WI38 (cell line): Measurements from ENCODE around the gene NLRP9.

Experiments
- H3K4me3 ChIP-seq: 2 replicates; pipeline ENCODE4 v1.5.1; 2011; ENCODE audit warnings: low read depth, mild to moderate bottlenecking, control low read depth, low read length
- CTCF ChIP-seq: IDR thresholded peaks from 2 replicates; pipeline ENCODE4 v1.5.1; 2012; ENCODE audit warnings: low read depth, mild to moderate bottlenecking, control low read depth, low read length

NLRP9 gene

GRCh38 chr19:55673889-55674288 lies 64.3 kb downstream of the NLRP9 start:
- no peak for TF ChIP-seq CTCF
- no peak overlapping the region for H3K4me3 ChIP-seq

DNA sequence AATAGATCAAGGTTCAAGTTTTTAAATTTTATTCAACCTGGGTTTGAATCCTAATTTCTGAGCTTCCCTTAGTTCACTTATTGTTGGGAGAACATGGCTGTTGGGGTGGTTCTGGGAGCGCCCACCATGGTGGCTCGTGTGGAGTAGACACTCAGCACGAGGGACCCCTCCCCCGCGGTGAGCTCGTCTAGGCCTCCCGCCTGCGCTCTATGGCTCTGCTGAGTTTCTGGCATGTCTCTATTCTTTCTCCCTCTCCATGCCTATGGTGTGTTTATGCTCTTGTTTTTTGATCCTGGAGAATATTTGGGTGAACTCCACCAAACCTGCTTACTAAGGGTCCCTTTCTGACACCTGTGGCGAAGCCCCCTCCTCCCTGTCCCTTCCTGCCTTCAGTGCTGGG lies 64.7 kb downstream of the NLRP9 start:
- no peak for TF ChIP-seq CTCF
- H3K4me3 ChIP-seq, result no peak overlapping the region

DNA sequence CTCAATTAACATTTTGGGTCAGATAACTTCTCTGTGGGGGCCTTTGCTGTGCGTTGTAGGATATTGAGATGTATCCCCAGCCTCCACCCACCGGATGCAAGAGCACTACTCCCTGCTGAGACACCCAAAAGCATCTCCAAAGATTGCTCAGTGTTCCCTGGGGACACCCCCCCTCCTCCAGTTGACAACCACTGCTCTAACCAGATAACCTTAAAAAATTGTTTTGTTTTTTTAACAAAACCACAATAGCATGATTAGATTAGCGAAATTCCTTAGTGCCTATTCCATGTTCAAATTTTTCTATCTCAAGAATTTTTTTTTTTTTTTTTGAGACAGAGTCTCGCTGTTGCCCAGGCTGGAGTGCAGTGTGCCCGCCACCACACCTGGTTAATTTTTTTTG lies 65.8 kb downstream of the NLRP9 start:
- no peak for TF ChIP-seq CTCF
- H3K4me3 ChIP-seq, result no peak overlapping the region

- no peak overlapping the region for H3K4me3 ChIP-seq
- no peak for TF ChIP-seq CTCF
Measured at GRCh38 chr19:55671054-55671378, 67.2 kb downstream of the NLRP9 start.

- TF ChIP-seq CTCF, result no peak
Measured at GRCh38 chr19:55670280-55671053, 67.7 kb downstream of the NLRP9 start.

GRCh38 chr19:55669418-55670279 lies 68.6 kb downstream of the NLRP9 start:
- no peak overlapping the region for H3K4me3 ChIP-seq
- no peak for TF ChIP-seq CTCF

More at GRCh38 chr19:55670280-55671053, 67.7 kb downstream of the NLRP9 start:
- no peak overlapping the region for H3K4me3 ChIP-seq
